Liver (tissue), 9 donors: ENCODE measurements around the gene PACSIN2. TPM values are rescaled to one million over a fixed set of nuclear protein-coding genes. Genes with fewer than 3 reads are reported as not detected.

Experiments used
- DNase-seq: peaks from one replicate; pipeline ENCODE4 v3.0.0-alpha.2; 2017; ENCODE audit warnings: low spot score
- H3K27ac ChIP-seq, 2 donors: one replicate each; pipeline ENCODE4 v1.7.0; 2013; ENCODE audit warnings: inconsistent platforms in 2 of 2, low read length in 2 of 2, control low read depth in 1 of 2, low read depth in 1 of 2, mild to moderate bottlenecking in 1 of 2
- H3K27me3 ChIP-seq, 4 donors: one replicate each; pipeline versions ENCODE4 v1.6.1 to v1.7.0; 2013; ENCODE audit warnings: low read length in 3 of 4, inconsistent platforms in 1 of 4, mild to moderate bottlenecking in 1 of 4, moderate library complexity in 1 of 4; ENCODE audit not compliant: control insufficient read depth in 4 of 4, insufficient read depth in 4 of 4
- H3K36me3 ChIP-seq, 4 donors: one replicate each; pipeline versions ENCODE4 v1.6.1 to v1.7.0; 2013; ENCODE audit warnings: low read length in 3 of 4, mild to moderate bottlenecking in 3 of 4, low read depth in 1 of 4, moderate library complexity in 1 of 4; ENCODE audit not compliant: control insufficient read depth in 4 of 4, insufficient read depth in 3 of 4
- H3K4me1 ChIP-seq, 4 donors: one replicate each; pipeline versions ENCODE4 v1.6.1 to v1.7.0; 2013; ENCODE audit warnings: low read length in 3 of 4, mild to moderate bottlenecking in 3 of 4, moderate library complexity in 1 of 4; ENCODE audit not compliant: control insufficient read depth in 4 of 4, insufficient read depth in 4 of 4
- H3K4me3 ChIP-seq, 3 donors: one replicate each; pipeline versions ENCODE4 v1.6.1 to v1.7.0; 2013; ENCODE audit warnings: low read length in 3 of 3, control low read depth in 1 of 3, low read depth in 1 of 3, mild to moderate bottlenecking in 1 of 3
- H3K9ac ChIP-seq, 2 donors: one replicate each; pipeline ENCODE4 v1.7.0; 2013; ENCODE audit warnings: low read length in 2 of 2, mild to moderate bottlenecking in 2 of 2, moderate library complexity in 2 of 2, control low read depth in 1 of 2, low read depth in 1 of 2
- H3K9me3 ChIP-seq, 4 donors: one replicate each; pipeline versions ENCODE4 v1.6.1 to v1.7.0; 2013; ENCODE audit warnings: low read length in 3 of 4; ENCODE audit not compliant: control insufficient read depth in 4 of 4
- ATF3 ChIP-seq: IDR thresholded peaks from 2 replicates; pipeline ENCODE4 v1.6.1; 2016; ENCODE audit warnings: antibody characterized with exemption
- CTCF ChIP-seq: fragments of 150-350 bp; IDR thresholded peaks from 2 replicates; pipeline ENCODE4 v1.5.1; 2017; ENCODE audit warnings: improper control_type of control experiment, low read depth, low read length; ENCODE audit not compliant: missing input control
- FOXA2 ChIP-seq: IDR thresholded peaks from 2 replicates; pipeline ENCODE4 v1.6.1; 2016; ENCODE audit warnings: antibody characterized with exemption
- GABPA ChIP-seq, 2 donors: IDR thresholded peaks in 1 of 2; conservative IDR thresholded peaks in 1 of 2; 2 replicates each; pipeline ENCODE4 v1.6.1; 2016; ENCODE audit warnings: antibody characterized with exemption in 2 of 2, mild to moderate bottlenecking in 1 of 2, moderate library complexity in 1 of 2
- HNF4A ChIP-seq, 2 donors: conservative IDR thresholded peaks; 2 replicates each; pipeline ENCODE4 v1.6.1; 2016; ENCODE audit warnings: antibody characterized with exemption in 2 of 2, mild to moderate bottlenecking in 2 of 2
- HNF4G ChIP-seq: IDR thresholded peaks from 2 replicates; pipeline ENCODE4 v1.6.1; 2016; ENCODE audit warnings: antibody characterized with exemption
- JUND ChIP-seq, 2 donors: IDR thresholded peaks; 2 replicates each; pipeline ENCODE4 v1.6.1; 2016; ENCODE audit warnings: antibody characterized with exemption in 2 of 2
- NR2F2 ChIP-seq: IDR thresholded peaks from 2 replicates; pipeline ENCODE4 v1.6.1; 2016; ENCODE audit warnings: antibody characterized with exemption
- RAD21 ChIP-seq, 2 donors: IDR thresholded peaks; 2 replicates each; pipeline ENCODE4 v1.6.1; 2016; ENCODE audit warnings: antibody characterized with exemption in 2 of 2, mild to moderate bottlenecking in 2 of 2
- RXRA ChIP-seq, 2 donors: IDR thresholded peaks; 2 replicates each; pipeline ENCODE4 v1.6.1; 2017 to 2018; ENCODE audit warnings: antibody characterized with exemption in 2 of 2, mild to moderate bottlenecking in 1 of 2
- SP1 ChIP-seq: IDR thresholded peaks from 2 replicates; pipeline ENCODE4 v1.6.1; 2018; ENCODE audit warnings: antibody characterized with exemption, mild to moderate bottlenecking
- TAF1 ChIP-seq: conservative IDR thresholded peaks from 2 replicates; pipeline ENCODE4 v1.6.1; 2016; ENCODE audit warnings: antibody characterized with exemption, mild to moderate bottlenecking
- YY1 ChIP-seq: IDR thresholded peaks from 2 replicates; pipeline ENCODE4 v1.6.1; 2016; ENCODE audit warnings: antibody characterized with exemption, mild to moderate bottlenecking
- ZBTB33 ChIP-seq: IDR thresholded peaks from 2 replicates; pipeline ENCODE4 v1.6.1; 2016; ENCODE audit warnings: antibody characterized with exemption
- WGBS: extraction: QIAGEN DNeasy Blood & Tissue Kit; methylation state at CpG from one replicate; pipeline ENCODE4 v1.1.7; 2013; 5-methylcytosine and 5-hydroxymethylcytosine counted together
- polyA plus RNA-seq, 2 donors: library from polyadenylated mRNA; stranded (reverse) in 1 of 2; unstranded in 1 of 2; fragments of 200-250 nt in 1 of 2; fragments of >200 nt in 1 of 2; fragmentation: Nextera tagmentation in 1 of 2; extraction: Ambion mirVana in 1 of 2; gene quantifications; one replicate each; pipeline versions ENCODE4 v1.2.1 to v1.2.3, GENCODE V29; 2013 to 2015
- total RNA-seq, 2 donors: library from RNA; depleted of rRNA; stranded (reverse); fragments of >200 nt; gene quantifications; one replicate each; pipeline ENCODE4 v1.2.3, GENCODE V29; 2014
- donor health status: healthy.
- donor health status: healthy.
- donor health status: healthy.
- donor health status: healthy.
- donor health status: healthy.

PACSIN2 gene
- total and polyA plus RNA-seq, 4 donors, result 9.1 to 31.4 (median 17.0) TPM

GRCh38 chr22:42942351-42942750 is 72.6 kb downstream of the PACSIN2 start:
- Histone ChIP-seq H3K9me3 (no peaks in the 10 kb centered on the region), H3K27ac (no peak overlapping the region), H3K36me3 (no peaks in the 10 kb centered on the region), H3K4me3 (no peak overlapping the region), H3K27me3 (no peaks in the 10 kb centered on the region), H3K9ac (no peak overlapping the region), H3K4me1 (peaks cover 2 to 8% (median 5%) of the 10 kb centered on the region in 4 donors)
- 87% methylated on average over 2 of the region's 2 CpGs for WGBS
- DNase-seq, result no peak
- TF ChIP-seq RXRA (IDR thresholded peaks at IDR 0.05) (no peak), HNF4G (no peak), JUND (IDR thresholded peaks at IDR 0.05) (no peak), SP1 (no peak), ATF3 (no peak)

- DNase-seq, result no peak
- Histone ChIP-seq H3K4me1 (peaks cover 0 to 8% (median 2%) of the 10 kb centered on the region in 4 donors), H3K9ac (no peak overlapping the region), H3K27me3 (no peaks in the 10 kb centered on the region), H3K27ac (peak overlapping the region; percentile 32 to 63), H3K9me3 (no peaks in the 10 kb centered on the region), H3K4me3 (no peak overlapping the region), H3K36me3 (no peaks in the 10 kb centered on the region)
- TF ChIP-seq NR2F2, result peak; percentile 41
- no peak for TF ChIP-seq CTCF
- peak in 1 of 2 donors; percentile 75 for TF ChIP-seq JUND (IDR thresholded peaks at IDR 0.05)
- 69% methylated on average over 12 of the region's 12 CpGs for WGBS
Observed at GRCh38 chr22:42939941-42940653, 74.9 kb downstream of the PACSIN2 start.

- Histone ChIP-seq H3K4me1 (peaks cover 0 to 8% (median 2%) of the 10 kb centered on the region in 4 donors), H3K9me3 (no peaks in the 10 kb centered on the region), H3K36me3 (no peaks in the 10 kb centered on the region), H3K9ac (no peak overlapping the region), H3K27ac (peak overlapping the region; percentile 32 to 63), H3K4me3 (no peak overlapping the region), H3K27me3 (no peaks in the 10 kb centered on the region)
- WGBS, result 74% methylated on average over 7 of the region's 7 CpGs
- DNase-seq, result no peak
- no peak for TF ChIP-seq RXRA (IDR thresholded peaks at IDR 0.05)
- no peak for TF ChIP-seq HNF4A (conservative IDR thresholded peaks at IDR 0.05)
- no peak for TF ChIP-seq FOXA2
- no peak for TF ChIP-seq TAF1
- no peak for TF ChIP-seq ATF3
- TF ChIP-seq RAD21 (IDR thresholded peaks at IDR 0.05), result no peak
- TF ChIP-seq YY1, result no peak
- TF ChIP-seq NR2F2, result no peak
- TF ChIP-seq JUND (IDR thresholded peaks at IDR 0.05), result no peak
- no peak for TF ChIP-seq GABPA (IDR thresholded peaks at IDR 0.05 in 1 of 2, conservative IDR thresholded peaks at IDR 0.05 in 1 of 2)
- no peak for TF ChIP-seq ZBTB33
- TF ChIP-seq SP1, result no peak
- no peak for TF ChIP-seq HNF4G
Observed at GRCh38 chr22:42939451-42939881, 75.5 kb downstream of the PACSIN2 start.
